Ecto neural progenitor cell (in vitro differentiated cells): ENCODE data around the gene NRN1.

ENCODE experiments used
- DNase-seq: peaks from one replicate; pipeline ENCODE4 v3.0.0-alpha.2; 2018; ENCODE audit warnings: low spot score

Gene NRN1

DNA sequence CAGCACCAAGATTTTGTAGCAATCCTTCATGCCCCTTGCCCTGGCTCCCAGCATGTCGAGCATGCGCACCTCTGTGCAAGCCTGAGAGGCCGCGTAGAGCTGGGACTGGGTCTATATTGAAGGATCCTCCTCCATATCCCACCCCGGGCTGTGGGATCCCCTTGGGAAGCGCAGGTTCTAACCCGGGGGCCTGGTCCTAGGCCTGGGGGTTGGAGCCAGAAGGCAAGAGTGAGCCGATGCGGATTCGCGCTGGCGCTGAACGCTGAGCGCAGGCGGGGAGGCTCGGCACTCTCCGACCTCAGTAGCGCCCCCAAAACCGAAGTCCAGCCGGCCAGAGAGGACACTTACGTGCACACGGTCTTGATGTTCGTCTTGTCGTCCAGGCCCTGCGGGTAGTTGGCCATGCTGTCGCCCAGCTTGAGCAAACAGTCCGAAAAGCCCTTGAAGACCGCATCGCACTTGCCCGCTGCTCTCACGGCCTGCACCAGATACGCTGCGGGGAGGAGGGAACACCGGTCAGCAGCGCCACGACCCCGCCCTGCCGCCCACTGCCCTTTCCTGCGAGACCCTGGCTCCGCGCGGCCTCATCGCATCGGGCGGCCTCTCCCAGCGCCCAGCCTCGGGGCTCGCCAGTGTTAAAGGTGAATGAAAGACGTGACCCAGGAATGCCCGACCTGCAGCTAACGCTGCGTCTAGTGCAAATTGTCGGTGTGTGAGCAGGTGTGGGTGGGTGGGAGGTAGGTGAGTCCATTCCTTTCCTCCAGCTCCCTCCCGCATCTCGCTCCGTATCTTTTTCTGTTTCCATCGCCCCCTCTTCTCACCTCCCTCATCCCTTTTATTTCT lies 4.5 kb downstream of the NRN1 start:
- DNase-seq, result peak; percentile 73

DNA sequence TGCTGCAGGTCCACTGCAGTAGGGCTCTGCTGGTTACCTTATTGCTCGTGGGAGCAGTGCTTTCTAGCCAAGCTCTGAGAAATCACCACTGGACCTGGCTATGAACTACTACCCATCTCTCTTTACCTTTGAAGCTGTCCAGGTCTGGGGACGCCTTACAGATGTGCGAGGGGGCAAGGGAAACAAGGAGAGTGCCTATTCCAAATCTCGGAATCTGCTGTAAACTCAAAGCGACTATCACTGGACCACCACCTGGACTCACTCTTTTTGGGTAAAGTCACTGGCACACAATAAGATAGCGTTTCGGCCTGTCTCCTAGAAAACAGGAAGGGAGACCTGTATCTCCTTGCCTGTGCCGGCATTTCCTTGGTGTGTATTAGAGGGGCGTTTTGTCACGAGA lies 5.3 kb downstream of the NRN1 start:
- no peak for DNase-seq

DNA sequence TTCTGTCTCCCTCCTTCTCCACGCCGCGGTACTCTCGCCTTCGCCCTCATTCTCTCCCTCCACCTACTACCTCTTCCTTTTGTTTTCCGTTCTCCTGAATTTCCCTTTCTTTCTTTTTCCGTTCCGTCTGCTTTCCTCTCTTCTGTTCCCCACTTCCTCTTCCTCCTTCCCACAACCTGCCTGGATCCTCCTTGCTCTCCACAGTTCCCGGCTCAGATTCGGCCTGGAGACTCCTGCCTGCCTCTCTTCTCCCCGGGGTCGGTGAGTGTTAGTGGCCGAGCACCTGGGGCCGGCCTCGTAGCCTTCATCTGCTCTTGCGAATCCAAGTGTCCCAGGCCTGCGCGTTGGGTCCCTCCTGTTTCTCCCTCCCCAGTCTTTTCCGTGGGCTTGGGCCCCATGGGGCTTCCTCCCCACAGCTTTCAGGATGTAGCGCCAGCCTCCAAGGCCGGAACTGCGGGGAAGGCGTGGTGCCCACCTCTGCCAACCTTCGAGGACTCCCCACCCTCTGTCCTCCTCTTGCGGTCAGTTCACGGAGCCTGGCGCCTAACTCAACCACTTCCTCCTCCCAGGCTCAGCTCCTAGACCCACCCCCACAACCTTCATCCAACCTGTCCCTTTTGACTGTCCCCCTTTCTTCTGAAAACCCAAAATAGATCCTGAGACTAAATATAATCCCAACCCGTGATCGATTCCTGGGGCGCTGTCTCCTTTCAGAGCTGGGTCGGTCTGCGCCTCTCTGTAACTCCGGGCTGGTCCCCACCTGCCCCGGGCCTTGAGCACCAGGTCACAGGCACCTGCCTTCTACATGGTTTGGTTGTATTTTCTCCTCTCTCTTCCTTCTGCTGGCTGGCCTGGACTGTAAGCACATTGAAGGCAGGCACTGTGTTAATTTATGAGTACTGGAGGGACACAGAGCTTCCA lies 6.8 kb downstream of the NRN1 start:
- DNase-seq, result peak; percentile 52

DNA sequence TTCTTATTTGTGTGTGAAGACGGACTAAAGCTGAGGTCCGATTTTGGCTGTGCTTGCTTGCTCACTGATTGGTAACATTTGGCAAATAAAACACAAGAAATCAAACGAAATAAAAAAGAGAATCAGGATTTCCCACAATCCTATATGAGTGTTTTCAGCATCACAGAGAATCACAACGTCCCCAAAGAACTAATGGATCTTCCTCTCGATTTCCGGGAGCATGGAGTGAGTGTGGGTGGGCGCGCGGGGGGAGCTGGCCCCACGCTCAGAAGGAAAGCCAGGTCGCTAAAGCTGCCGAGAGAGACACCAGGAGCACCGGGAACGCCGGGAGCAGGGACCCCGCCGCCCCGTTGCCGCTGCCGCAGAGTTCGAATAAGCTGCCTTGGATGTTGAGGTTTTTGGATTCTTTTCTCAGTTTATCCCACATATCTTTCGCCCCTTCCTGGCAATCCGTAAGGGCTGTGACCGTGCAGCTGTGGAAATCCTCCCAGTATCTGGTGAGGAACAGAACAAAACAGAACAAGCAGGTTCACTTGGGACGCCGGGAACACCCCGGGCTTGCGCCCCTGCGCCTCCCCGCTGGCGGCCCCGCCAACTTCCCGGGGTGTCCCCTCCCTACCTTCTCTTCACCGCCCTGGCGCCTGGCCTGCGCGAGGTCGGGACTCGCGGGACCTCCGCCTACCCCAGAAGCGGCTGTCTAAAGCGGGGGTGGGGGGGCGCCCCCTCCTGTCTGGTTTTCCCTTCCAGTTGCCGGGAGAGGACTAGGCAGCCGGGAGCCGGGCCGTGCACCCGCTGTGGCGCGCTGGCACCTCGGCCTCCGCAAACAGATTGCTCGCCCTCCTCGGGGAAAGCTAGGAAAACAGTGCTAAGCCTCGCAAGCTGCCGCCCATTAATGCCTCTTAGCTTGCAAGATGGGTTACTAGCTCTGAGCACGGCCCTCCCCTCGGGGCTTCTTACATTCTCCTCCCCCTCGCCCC lies 7.7 kb downstream of the NRN1 start:
- peak; percentile 76 for DNase-seq

DNA sequence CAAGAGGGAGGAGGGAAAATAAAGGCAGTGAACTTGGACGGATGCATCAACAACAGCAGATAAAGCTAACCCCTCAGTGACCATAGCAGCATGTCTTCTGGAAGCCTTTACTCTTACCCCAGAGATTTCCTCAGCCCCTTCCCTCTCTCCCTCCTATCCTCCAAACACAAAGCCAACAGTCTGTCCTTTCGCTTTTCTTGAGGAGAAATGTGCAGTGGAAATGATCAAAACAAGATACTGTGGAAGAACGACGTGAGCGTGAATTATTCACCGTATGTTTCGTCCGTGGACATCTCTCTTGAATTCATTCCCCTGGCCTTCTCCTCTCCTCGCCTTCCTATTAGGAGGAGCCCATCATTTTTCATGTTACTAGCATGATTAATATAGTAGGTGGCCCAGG lies 8.5 kb downstream of the NRN1 start:
- DNase-seq, result no peak

DNA sequence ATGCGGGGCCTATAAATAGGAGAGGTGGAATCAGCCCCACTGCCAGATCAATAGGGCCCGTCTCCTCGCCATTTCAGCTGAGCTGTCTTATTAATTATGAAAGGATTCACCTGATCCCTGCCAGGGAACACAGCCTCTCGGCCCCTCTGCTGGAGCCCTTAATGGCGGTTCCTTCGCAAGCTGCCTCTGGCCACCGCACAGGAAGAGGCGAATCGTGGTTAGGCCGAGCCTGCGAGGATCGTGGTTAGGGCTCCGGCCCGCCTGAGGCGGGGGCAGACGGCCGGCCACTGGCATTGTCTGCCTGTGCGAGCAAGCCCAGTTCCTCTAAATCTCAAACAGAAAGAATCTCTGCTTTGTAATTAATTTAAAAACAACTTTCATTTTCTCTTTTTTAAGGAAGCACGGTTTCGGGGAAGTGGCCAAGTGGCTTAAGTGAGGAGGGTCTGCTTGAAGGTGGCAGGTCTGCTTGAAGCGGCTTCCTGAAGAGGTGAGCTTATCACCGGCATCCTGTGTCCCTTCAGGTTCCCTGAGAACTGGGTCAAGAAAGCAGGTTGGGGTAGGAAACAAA lies 9.2 kb downstream of the NRN1 start:
- DNase-seq, result peak; percentile 78

DNA sequence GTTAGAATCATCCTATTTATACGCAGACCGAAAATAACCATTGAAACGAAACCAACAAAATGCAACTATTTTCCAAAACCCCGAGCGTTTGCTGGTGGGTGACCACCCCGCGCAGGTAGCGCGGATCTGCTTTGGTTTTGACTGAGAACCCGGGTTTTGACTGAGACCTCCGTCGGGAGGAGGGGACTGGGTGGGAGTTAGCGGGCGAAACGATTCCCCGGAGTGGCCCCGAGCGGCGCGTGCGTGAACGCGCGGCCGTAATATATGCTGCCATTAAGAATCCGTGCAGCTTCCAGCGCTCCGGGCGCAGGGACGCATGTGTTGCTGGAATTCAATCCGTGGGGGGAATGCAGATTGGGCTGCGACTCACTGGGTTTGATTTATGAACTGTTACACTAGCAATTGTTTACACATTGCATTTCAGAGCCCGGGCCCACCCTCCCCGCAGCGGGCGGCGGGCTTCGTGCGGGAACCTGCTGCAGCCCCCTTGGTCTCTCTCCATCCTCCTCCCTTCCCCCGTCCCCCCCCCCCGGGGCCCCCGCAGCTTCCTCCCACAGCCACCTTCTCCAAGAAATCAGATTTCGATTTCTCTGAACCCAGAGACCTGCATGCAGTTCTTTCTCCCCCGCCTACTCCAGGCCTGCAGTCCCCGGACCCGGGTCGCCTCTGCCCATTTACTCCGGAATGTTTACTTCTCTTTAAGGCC lies 9.9 kb downstream of the NRN1 start:
- DNase-seq, result peak; percentile 61

DNA sequence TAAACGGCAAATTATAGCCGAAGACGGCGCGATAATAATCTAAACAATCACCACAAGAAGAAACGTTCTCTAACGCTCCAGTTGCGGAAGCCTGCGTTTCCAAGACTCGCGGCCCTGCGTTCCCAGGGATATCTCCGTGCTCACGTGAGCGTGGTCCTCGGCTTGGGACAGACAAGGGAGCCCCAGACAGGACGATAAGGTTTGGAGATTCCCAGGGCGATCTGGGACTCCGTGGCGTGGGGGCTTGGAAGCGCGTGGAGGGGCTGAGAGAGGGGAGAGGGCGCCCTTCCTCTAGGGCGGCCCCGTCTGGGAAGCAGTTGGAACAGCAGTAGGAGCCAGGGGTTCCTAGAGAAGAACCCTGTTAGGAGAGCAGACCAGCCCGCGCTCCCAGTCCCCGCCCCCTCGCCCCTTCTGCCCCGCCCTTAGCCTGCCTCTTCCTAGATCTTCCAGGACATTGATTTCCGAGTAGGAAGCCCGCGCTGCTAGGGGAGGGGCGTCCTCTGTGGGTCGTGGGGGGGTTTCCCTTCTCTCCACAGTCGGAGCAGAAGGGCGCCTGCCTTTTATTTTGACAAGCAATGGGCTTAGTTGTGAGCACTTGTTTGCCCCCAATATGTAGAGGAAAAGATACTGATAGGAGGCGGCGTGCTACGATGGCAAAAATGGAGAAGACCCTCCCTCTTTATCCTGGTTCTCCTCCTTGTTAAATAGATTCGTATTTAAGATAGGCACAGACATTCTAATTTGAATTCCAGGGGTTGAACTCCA lies 10.6 kb downstream of the NRN1 start:
- peak; percentile 90 for DNase-seq

DNA sequence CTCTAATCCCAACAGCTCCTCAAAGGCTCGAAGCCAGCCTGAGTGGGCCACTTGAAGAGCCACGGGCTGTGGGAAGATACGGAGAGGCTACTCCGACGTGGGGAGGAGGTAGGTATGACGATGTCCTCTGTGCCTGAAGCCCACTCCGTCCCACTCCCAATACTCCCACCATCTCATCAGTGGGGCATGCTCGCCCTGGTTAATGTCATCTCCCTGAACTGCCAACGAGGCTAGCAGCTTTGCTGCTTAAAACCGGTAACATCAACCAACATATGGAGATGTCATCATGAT lies 11.1 kb downstream of the NRN1 start:
- DNase-seq, result no peak

DNA sequence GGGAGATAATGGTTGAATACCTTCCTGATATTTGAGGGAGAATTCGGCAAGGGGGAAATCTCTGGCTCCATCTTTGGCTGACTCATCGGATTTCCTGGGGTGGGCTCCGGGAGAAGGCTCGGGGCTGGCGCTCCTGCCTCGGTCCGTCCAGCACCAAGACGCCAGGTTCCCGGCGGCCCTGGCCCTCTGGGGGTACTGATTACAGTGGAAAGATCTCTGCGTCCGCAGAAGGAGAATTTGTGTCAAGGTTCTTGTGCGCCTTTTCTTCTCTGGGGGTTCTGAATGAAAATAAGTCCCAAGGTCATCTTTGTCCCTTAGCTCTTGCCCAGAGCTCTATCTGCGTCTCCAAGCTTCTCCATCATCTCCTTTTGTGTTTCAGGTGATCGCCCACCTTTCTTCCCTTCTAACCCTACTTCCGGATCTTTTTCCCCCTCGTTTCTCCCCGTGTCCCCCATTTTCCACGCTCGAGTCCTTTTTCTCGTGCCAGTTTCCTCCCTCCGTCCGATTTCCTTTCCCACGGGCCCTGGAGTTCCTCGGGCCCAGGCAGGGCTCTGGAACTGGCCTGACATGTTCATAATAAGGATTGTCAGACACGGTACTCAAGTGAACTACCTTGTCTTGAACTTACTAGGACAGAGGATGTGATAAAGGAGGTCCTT lies 11.6 kb downstream of the NRN1 start:
- no peak for DNase-seq

DNA sequence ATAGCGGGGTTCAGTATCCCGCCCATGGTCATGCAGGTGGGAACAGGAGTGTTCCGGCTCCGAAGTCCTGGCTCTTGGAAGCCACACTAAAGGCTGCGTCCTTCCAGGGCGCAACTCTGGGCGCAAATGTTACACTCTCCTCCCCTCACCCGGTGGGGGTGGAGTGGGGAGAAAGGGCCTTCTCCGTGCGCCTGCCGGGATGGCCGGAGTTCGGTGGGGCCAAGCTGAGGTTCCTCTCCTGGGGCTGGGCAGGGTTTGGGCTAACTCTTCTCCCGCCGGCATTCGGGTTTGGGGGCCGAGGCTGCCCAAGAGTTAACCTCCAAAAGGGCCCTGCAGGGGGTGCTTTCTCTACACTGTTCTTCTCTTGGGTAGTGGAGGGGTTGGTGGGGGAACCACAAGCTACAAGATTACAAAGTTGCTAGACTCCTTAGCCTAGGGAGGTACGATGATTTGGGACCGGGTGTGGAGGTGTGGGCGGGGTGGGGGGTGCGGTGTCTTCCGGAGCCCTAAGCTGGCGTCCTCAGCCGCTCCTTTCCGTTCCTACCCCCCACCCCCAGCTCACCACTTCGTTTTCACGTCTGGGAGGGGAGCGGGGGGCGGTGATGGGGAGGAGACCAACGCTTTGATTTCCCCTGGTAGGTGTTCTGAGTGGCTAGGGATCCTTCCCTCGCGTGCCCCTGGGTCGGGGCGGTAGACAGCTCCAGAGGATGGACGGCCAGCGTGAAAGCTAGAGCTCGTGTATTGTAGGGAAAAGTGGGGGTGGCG lies 12.3 kb downstream of the NRN1 start:
- DNase-seq, result peak; percentile 54

DNA sequence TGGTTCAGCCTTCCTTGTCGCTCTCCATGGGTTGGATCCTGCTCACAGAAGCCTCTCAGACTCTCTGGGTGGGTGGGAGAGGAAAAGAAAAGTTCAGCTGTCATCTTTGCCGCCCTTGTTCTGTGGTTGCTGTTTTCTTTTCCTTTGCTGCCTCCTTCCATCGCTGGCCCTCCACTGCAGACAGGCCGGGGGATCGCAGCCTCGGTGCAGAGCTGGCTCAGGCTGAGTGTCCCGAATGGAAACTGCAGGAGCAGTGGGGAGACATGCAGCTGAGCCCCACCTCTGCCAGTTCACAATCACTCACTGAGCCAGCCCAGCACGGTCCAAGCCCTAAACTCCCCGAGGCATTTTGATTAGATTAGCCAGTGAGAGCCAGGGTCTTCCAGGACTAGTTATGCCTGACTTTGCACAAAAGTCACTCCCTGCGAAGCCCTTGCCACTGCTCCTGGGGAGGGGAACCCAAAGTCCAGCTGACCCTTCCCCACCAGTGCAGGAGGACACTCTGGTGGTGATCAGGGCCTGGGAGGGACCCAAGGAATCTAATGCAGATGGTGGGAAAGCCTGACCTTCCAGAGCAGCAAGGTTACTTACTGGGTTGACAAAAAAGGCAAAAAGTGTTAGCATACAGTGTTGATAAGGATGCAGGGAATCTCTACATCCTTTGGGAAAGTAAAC lies 14.0 kb downstream of the NRN1 start:
- DNase-seq, result peak; percentile 63

DNA sequence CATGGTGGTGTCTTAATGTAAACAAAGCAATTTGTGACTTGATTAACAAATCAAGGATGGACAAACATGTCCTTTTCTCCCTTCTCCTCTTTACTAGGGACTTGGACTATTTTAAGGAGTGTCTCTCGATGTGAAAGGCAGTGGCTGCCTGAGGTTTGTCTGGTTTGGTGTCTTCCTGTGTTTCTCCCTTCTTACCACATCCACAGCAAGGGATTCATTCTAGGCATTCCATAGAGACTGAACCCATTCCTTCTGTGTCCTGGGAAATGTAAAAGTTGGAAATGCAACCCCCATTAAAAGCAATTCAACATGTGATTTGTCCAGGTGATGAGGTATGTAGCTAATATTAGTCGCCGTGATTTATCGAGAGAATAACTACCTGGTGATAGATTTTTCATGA lies 15.9 kb downstream of the NRN1 start:
- no peak for DNase-seq

DNA sequence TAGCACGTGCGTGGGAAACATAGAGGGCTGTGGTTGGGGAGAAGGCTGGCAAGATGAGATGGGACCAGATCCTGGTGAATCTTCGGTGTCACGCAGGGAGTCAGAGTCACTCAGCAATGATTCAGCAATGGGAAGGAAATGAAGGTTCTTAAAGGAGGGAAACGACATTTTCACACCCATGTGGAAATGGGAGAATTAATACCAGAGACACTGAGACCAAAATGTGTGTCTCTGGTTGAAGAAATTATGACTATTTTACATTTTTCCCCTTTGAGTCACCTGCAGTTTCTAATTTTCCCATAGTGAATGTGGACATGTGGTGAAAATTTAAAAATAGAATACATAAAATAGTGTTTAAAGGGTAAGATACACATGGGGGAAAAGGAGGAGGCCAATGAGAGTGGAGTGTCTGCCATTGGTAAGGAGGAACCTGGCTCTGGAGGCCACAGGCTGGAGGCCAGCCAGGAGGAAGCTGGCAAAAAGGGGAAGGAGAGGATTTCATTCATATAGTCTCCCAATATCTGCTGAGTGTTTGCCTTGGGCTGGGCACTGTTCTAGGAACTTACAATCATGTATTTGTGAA lies 17.5 kb downstream of the NRN1 start:
- no peak for DNase-seq

DNA sequence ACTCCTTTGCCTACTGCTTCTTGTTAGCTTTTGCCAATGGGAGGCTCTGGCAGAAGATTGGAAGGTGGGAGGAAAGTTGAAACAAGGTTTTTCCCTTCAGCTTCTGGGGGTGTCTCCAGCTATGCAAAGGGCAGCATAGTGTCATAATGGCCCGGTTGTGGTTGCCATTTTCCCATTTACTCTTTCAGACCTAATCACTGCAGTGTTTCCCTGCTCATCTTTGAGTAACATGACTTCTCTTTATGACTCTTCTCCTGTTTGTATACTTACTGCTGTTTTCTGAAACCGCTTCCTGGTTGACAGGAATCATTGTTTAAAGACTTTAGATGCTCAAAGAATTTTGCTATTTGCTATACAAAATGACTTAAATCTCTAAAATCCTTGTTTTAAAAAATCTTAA lies 19.9 kb downstream of the NRN1 start:
- DNase-seq, result no peak

DNA sequence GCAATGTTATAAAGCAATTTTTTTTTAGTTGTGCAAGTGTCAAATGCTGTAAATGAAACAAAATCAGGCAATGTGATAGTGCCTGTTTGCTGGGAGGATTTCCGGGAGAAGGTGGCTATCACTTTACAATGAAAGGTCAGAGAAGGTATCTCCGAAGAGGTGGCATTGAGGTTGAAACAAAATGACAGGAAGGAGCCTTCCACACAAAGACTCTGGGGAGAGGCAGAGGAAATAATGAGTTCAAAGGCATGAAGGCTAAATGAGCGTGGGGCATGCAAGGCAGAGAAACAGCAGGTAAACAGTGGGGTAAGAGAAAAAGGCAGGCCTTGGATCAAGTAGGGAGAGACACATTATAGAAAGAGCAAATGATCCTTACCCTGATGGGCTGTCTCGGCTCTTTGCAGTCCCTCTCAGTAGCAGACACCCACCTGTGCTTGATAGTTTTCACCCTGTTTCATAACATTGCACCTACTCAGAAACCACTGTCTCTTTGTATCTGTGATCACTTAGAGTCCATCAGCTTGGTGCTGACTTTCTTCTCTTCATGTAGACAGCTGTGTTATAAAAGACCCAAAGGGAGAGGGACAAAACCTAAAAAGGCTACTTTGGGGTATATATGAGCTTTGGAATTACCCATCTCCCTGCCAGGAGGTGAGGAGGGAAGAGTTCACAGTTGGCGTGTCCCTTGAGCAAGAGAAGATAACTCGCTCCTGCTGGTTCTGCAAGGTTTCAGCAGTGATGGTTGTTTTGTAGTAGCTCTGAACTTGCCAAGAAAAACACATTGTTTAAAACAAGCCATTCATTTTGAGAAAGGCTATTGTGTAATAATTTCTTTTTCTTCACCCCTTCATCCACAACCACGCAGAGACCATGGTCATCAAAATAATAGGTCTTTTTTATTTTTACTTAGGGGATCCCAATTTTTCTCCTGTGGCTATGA lies 22.3 kb downstream of the NRN1 start:
- DNase-seq, result no peak
